HCT116 (cell line): ENCODE measurements around the gene CCL27. TPM values are rescaled to one million over a fixed set of nuclear protein-coding genes. Genes with fewer than 3 reads are reported as not detected.

Experiments used
- ATAC-seq: fragments of 200-7000 bp; cut with Tn5 transposase; 2 replicates; pipeline ENCODE4 v1.9.1; 2020; ENCODE audit warnings: mild to moderate bottlenecking, moderate library complexity
- Bru-seq: library from RNA; stranded (reverse); fragments of 400-500 nt; gene quantifications from one replicate; lab custom pipeline; 2021; lab: Mats Ljungman, UMichigan
- BruChase-seq, 2 experiments: library from RNA; stranded (reverse); fragments of 400-500 nt; gene quantifications; one replicate each; lab custom pipeline; 2021; lab: Mats Ljungman, UMichigan
- BruUV-seq: library from RNA; stranded (reverse); fragments of 400-500 nt; replicated peaks from 2 replicates; lab custom pipeline; 2021; lab: Mats Ljungman, UMichigan
- CTCF ChIA-PET: fragments of 300-600 bp; sonication (Branson Sonifier 250); formaldehyde crosslinking; loops from one replicate; lab custom pipeline; 2021; ENCODE audit warnings: antibody characterized with exemption; lab: Charles Lee
- POLR2A ChIA-PET: fragments of 300-600, 350-600 bp; sonication (Branson Sonifier 250); formaldehyde crosslinking; loops from one replicate; lab custom pipeline; 2021; ENCODE audit warnings: antibody characterized with exemption; lab: Charles Lee
- RAD21 ChIA-PET, 2 experiments: fragments of 300-600 bp; sonication (Branson Sonifier 250); formaldehyde crosslinking; loops; one replicate each; lab custom pipeline; 2023; ENCODE audit warnings: low total read pairs in 2 of 2; ENCODE audit not compliant: uncharacterized antibody in 2 of 2, unreplicated experiment in 2 of 2, low non-redundant PET in 1 of 2; lab: Charles Lee
- DNase-seq: peaks from one replicate; pipeline ENCODE4 v3.0.0-alpha.2; 2010; ENCODE audit warnings: low read depth, low spot score
- H2AFZ ChIP-seq: fragments of 200-600 bp; shearing (Covaris generic), sonication (generic); 2 replicates; pipeline ENCODE4 v1.6.1; 2017; ENCODE audit warnings: low read depth, mixed run types, mixed read lengths, antibody characterized with exemption, low read length; ENCODE audit not compliant: poor library complexity, severe bottlenecking
- H3K27ac ChIP-seq: 2 replicates; pipeline ENCODE4 v1.5.1; 2012; ENCODE audit warnings: low read depth, low read length
- H3K27me3 ChIP-seq: fragments of 200-600 bp; sonication (generic); 2 replicates; pipeline ENCODE4 v1.6.1; 2016; ENCODE audit warnings: mixed run types, low read length, mixed read lengths; ENCODE audit not compliant: insufficient read depth
- H3K36me3 ChIP-seq, 2 experiments: fragments of 200-500 bp in 1 of 2; fragments of 200-600 bp in 1 of 2; sonication (Bioruptor generic) in 1 of 2; sonication (generic) in 1 of 2; 2 replicates each; pipeline versions ENCODE4 v1.5.1 to v1.6.1; 2014 to 2016; ENCODE audit warnings: low read length in 2 of 2, inconsistent platforms in 1 of 2, mixed read lengths in 1 of 2, mixed run types in 1 of 2; ENCODE audit not compliant: insufficient read depth in 2 of 2, control insufficient read depth in 1 of 2
- H3K4me1 ChIP-seq, 2 experiments: fragments of 200-600 bp in 1 of 2; sonication (generic) in 1 of 2; 2 replicates each; pipeline versions ENCODE4 v1.5.1 to v1.6.1; 2012 to 2017; ENCODE audit warnings: low read length in 2 of 2, inconsistent platforms in 1 of 2, mild to moderate bottlenecking in 1 of 2, mixed read lengths in 1 of 2, mixed run types in 1 of 2, moderate library complexity in 1 of 2; ENCODE audit not compliant: insufficient read depth in 2 of 2, control insufficient read depth in 1 of 2
- H3K4me2 ChIP-seq: fragments of 200-600 bp; sonication (generic); 2 replicates; pipeline ENCODE4 v1.6.1; 2017; ENCODE audit warnings: mixed run types, low read length, mixed read lengths
- H3K4me3 ChIP-seq, 2 experiments: fragments of 200-600 bp in 1 of 2; sonication (generic) in 1 of 2; replicated peaks in 1 of 2; 2 replicates each; pipeline ENCODE4 v1.5.1; 2011 to 2016; ENCODE audit warnings: low read length in 2 of 2, control low read depth in 1 of 2, low read depth in 1 of 2, mild to moderate bottlenecking in 1 of 2, mixed read lengths in 1 of 2, mixed run types in 1 of 2
- H3K79me2 ChIP-seq: fragments of 200-600 bp; sonication (generic); 2 replicates; pipeline ENCODE4 v1.6.1; 2017; ENCODE audit warnings: mild to moderate bottlenecking, mixed run types, low read length, moderate library complexity, mixed read lengths; ENCODE audit not compliant: insufficient read depth
- H3K9ac ChIP-seq: fragments of 200-600 bp; sonication (generic); 2 replicates; pipeline ENCODE4 v1.6.1; 2016; ENCODE audit warnings: low read length, mixed read lengths
- H3K9me2 ChIP-seq: fragments of 200-600 bp; sonication (generic), shearing (Covaris generic); 2 replicates; pipeline ENCODE4 v1.6.1; 2017; ENCODE audit warnings: mixed run types, mild to moderate bottlenecking, moderate library complexity; ENCODE audit not compliant: insufficient read depth
- H3K9me3 ChIP-seq, 2 experiments: fragments of 200-500 bp in 1 of 2; fragments of 200-600 bp in 1 of 2; sonication (Bioruptor generic) in 1 of 2; sonication (generic) in 1 of 2; 2 replicates each; pipeline ENCODE4 v1.6.1; 2014 to 2017; ENCODE audit warnings: low read length in 2 of 2, mixed read lengths in 2 of 2, inconsistent platforms in 1 of 2, low read depth in 1 of 2, mild to moderate bottlenecking in 1 of 2, mixed run types in 1 of 2, moderate library complexity in 1 of 2; ENCODE audit not compliant: control insufficient read depth in 1 of 2, insufficient read depth in 1 of 2
- H4K20me1 ChIP-seq: fragments of 200-600 bp; sonication (generic), shearing (Covaris generic); 2 replicates; pipeline ENCODE4 v1.6.1; 2017; ENCODE audit warnings: mixed run types, mild to moderate bottlenecking, moderate library complexity; ENCODE audit not compliant: insufficient read depth
- ATF3 ChIP-seq: IDR thresholded peaks from 2 replicates; pipeline ENCODE4 v1.6.1; 2012
- CBX3 ChIP-seq: IDR thresholded peaks from 2 replicates; pipeline ENCODE4 v1.6.1; 2012; ENCODE audit warnings: low read depth
- CEBPB ChIP-seq: IDR thresholded peaks from 2 replicates; pipeline ENCODE4 v1.6.1; 2012; ENCODE audit warnings: low read depth
- CTCF ChIP-seq, 3 experiments: fragments of 200-600 bp in 1 of 3; sonication (generic) in 1 of 3; IDR thresholded peaks in 2 of 3; conservative IDR thresholded peaks in 1 of 3; 2 replicates each; pipeline ENCODE4 v1.5.1; 2012 to 2017; ENCODE audit warnings: low read depth in 2 of 3, low read length in 2 of 3, antibody characterized with exemption in 1 of 3, borderline replicate concordance in 1 of 3, control low read depth in 1 of 3, mild to moderate bottlenecking in 1 of 3, mixed read lengths in 1 of 3, mixed run types in 1 of 3, moderate library complexity in 1 of 3; ENCODE audit not compliant: insufficient read depth in 1 of 3
- EGR1 ChIP-seq: IDR thresholded peaks from 2 replicates; pipeline ENCODE4 v1.6.1; 2012; ENCODE audit warnings: low read depth
- ELF1 ChIP-seq: IDR thresholded peaks from 2 replicates; pipeline ENCODE4 v1.6.1; 2012; ENCODE audit warnings: low read depth, borderline replicate concordance
- EZH2 ChIP-seq: fragments of 200-600 bp; sonication (generic); IDR thresholded peaks from 2 replicates; pipeline ENCODE4 v1.6.1; 2017; ENCODE audit warnings: antibody characterized with exemption, mixed run types
- EZH2phosphoT487 ChIP-seq: fragments of 200-600 bp; IDR thresholded peaks from 2 replicates; pipeline ENCODE4 v1.6.1; 2018; ENCODE audit warnings: antibody characterized with exemption, borderline replicate concordance
- FOSL1 ChIP-seq: IDR thresholded peaks from 2 replicates; pipeline ENCODE4 v1.6.1; 2012; ENCODE audit warnings: low read depth
- JUND ChIP-seq: IDR thresholded peaks from 2 replicates; pipeline ENCODE4 v1.6.1; 2012
- MAX ChIP-seq: IDR thresholded peaks from 2 replicates; pipeline ENCODE4 v1.6.1; 2012
- POLR2AphosphoS5 ChIP-seq: IDR thresholded peaks from 2 replicates; pipeline ENCODE4 v1.6.1; 2011; ENCODE audit warnings: mild to moderate bottlenecking, low read depth, low read length, moderate library complexity
- RAD21 ChIP-seq: IDR thresholded peaks from 2 replicates; pipeline ENCODE4 v1.6.1; 2012; ENCODE audit warnings: low read depth, mild to moderate bottlenecking
- REST ChIP-seq: IDR thresholded peaks from 2 replicates; pipeline ENCODE4 v1.6.1; 2012; ENCODE audit warnings: low read depth
- SIN3A ChIP-seq: IDR thresholded peaks from 2 replicates; pipeline ENCODE4 v1.6.1; 2012; ENCODE audit warnings: low read depth
- SP1 ChIP-seq: IDR thresholded peaks from 2 replicates; pipeline ENCODE4 v1.6.1; 2012; ENCODE audit warnings: low read depth
- ZBTB33 ChIP-seq: IDR thresholded peaks from 2 replicates; pipeline ENCODE4 v1.6.1; 2011; ENCODE audit warnings: mild to moderate bottlenecking, low read length, moderate library complexity; ENCODE audit not compliant: insufficient replicate concordance; ENCODE audit errors: extremely low read depth
- ZFX ChIP-seq: fragments of 450-650 bp; IDR thresholded peaks from 2 replicates; pipeline ENCODE4 v1.6.1; 2017
- ZNF274 ChIP-seq: fragments of 200-500 bp; sonication (Bioruptor generic); IDR thresholded peaks from 2 replicates; pipeline ENCODE4 v1.6.1; 2014; ENCODE audit warnings: mild to moderate bottlenecking, low read depth, low read length, inconsistent platforms
- intact Hi-C: fragments of 100-400 bp; cut with micrococcal nuclease; formaldehyde crosslinking; loops from 2 replicates; pipeline ENCODE4 v1.10.0; 2022
- long read RNA-seq: library from polyadenylated mRNA; unstranded; transcript quantifications from one replicate; pipeline ENCODE4 v2.0.0, GENCODE V29; 2021; ENCODE audit not compliant: unreplicated experiment
- polyA plus RNA-seq: library from polyadenylated mRNA; unstranded; fragments of >200 nt; gene quantifications from 2 replicates; pipeline ENCODE4 v1.2.1, GENCODE V29; 2012; ENCODE audit warnings: missing spikeins
- total RNA-seq: library from RNA; stranded (reverse); gene quantifications from one replicate; pipeline ENCODE4 v1.2.1, GENCODE V29; 2021; ENCODE audit not compliant: unreplicated experiment

Gene CCL27
- total RNA-seq (1.0 TPM), Bru-seq, nascent RNA (not detected), BruChase-seq, experiment 1, labeled RNA remaining after a 6-hour chase (not detected), BruChase-seq, experiment 2, labeled RNA remaining after a 2-hour chase (not detected)
- polyA plus RNA-seq: 0.53 and 0.71 TPM in 2 replicates
- long read RNA-seq, partial matches to known transcripts: 0 of 1 reads
- long read RNA-seq, other reads (novel, unspliced or antisense): 0 of 1 reads

- no peak within 1 kb of the TSS for H3K4me2 ChIP-seq
These were observed at the start of gene CCL27 for GRCh38 chr9:34662526-34663302. TSS of gene CCL27 (minus strand) at chr9:34662657. CDS start at chr9:34662633, 24 bp downstream.

More at GRCh38 chr9:34662526-34663302, at the start of gene CCL27:
- ChIA-PET CTCF (interaction anchor here (1.2 kb wide), 1 partner anchor 40 kb away, joined by 3 read pairs; no protein-coding TSS in a partner anchor), POLR2A (no interaction called here), RAD21 (no interaction called here)
- Histone ChIP-seq H3K9ac (no peak within 1 kb of the TSS), H3K79me2 (peaks cover 8% of the 10 kb centered on the region; the same call in 1 of the 2 replicates), H3K27me3 (no peaks in the 10 kb centered on the region), H3K4me1 (peaks cover 12 to 38% of the 10 kb centered on the region in 2 experiments), H3K27ac (no peak within 1 kb of the TSS), H2AFZ (no peak within 1 kb of the TSS), H3K9me2 (no peaks in the 10 kb centered on the region), H3K9me3 (no peaks in the 10 kb centered on the region), H3K4me3 (no peak within 1 kb of the TSS), H3K36me3 (no peaks in the 10 kb centered on the region), H4K20me1 (no peaks in the 10 kb centered on the region)
- TF ChIP-seq ZNF274 (no peak), CEBPB (no peak), SP1 (no peak), SIN3A (no peak), CTCF (IDR thresholded peaks at IDR 0.05 in 2 of 3, conservative IDR thresholded peaks at IDR 0.05 in 1 of 3; ENCODE audit: borderline replicate concordance in 1 of 3, insufficient read depth in 1 of 3, low read depth in 2 of 3, low read length in 2 of 3) (no peak), JUND (no peak), MAX (no peak), REST (no peak), ELF1 (no peak), FOSL1 (no peak), EZH2 (no peak), EGR1 (no peak), POLR2AphosphoS5 (no peak), ZFX (no peak), CBX3 (no peak), ATF3 (no peak), ZBTB33 (no peak), EZH2phosphoT487 (no peak), RAD21 (no peak)
- intact Hi-C loops: no loop called here
- ATAC-seq (no peak), DNase-seq (no peak)
- BruUV-seq: no TSS peak
